Keratinocyte (primary cell): ENCODE measurements around the gene PHACTR1.

Source experiments
- CTCF ChIP-seq, 3 experiments: IDR thresholded peaks in 1 of 3; conservative IDR thresholded peaks in 1 of 3; optimal IDR thresholded peaks in 1 of 3; 2 replicates in 2 of 3; 3 replicates in 1 of 3; pipeline versions ENCODE3 to v1.5.1; 2011; ENCODE audit warnings: low read length in 3 of 3, mild to moderate bottlenecking in 3 of 3, moderate library complexity in 2 of 3, control low read depth in 1 of 3, inconsistent platforms in 1 of 3; ENCODE audit not compliant: insufficient read depth in 2 of 3; ENCODE audit errors: extremely low read depth in 1 of 3
- EZH2 ChIP-seq: IDR thresholded peaks from one replicate; pipeline ENCODE4 v1.6.1; 2012; ENCODE audit warnings: inconsistent platforms, mild to moderate bottlenecking, low read length, moderate library complexity

- TF ChIP-seq CTCF (optimal IDR thresholded peaks at IDR 0.05 in 1 of 3, IDR thresholded peaks at IDR 0.05 in 1 of 3, conservative IDR thresholded peaks at IDR 0.05 in 1 of 3; ENCODE audit: extremely low read depth in 1 of 3, insufficient read depth in 2 of 3, low read length in 3 of 3) (no peak), EZH2 (no peak)
Measured at GRCh38 chr6:13181393-13181792, 464.8 kb downstream of the PHACTR1 start.
